HCT116 (cell line): Measurements from ENCODE around the gene CDKAL1.

Experiments used
- ATF3 ChIP-seq: IDR thresholded peaks from 2 replicates; pipeline ENCODE4 v1.6.1; 2012
- ELF1 ChIP-seq: IDR thresholded peaks from 2 replicates; pipeline ENCODE4 v1.6.1; 2012; ENCODE audit warnings: low read depth, borderline replicate concordance
- EZH2 ChIP-seq: fragments of 200-600 bp; sonication (generic); IDR thresholded peaks from 2 replicates; pipeline ENCODE4 v1.6.1; 2017; ENCODE audit warnings: antibody characterized with exemption, mixed run types
- POLR2A ChIP-seq: IDR thresholded peaks from 2 replicates; pipeline ENCODE4 v1.7.0; 2011; ENCODE audit warnings: borderline replicate concordance; ENCODE audit not compliant: insufficient read depth, insufficient read length; ENCODE audit errors: extremely low read depth
- RAD21 ChIP-seq: IDR thresholded peaks from 2 replicates; pipeline ENCODE4 v1.6.1; 2012; ENCODE audit warnings: low read depth, mild to moderate bottlenecking
- TCF7L2 ChIP-seq: IDR thresholded peaks from 2 replicates; pipeline ENCODE4 v1.7.0; 2011; ENCODE audit warnings: borderline replicate concordance, inconsistent platforms; ENCODE audit not compliant: insufficient read depth, insufficient read length; ENCODE audit errors: extremely low read depth
- ZBTB33 ChIP-seq: IDR thresholded peaks from 2 replicates; pipeline ENCODE4 v1.6.1; 2011; ENCODE audit warnings: mild to moderate bottlenecking, low read length, moderate library complexity; ENCODE audit not compliant: insufficient replicate concordance; ENCODE audit errors: extremely low read depth
- ZNF274 ChIP-seq: fragments of 200-500 bp; sonication (Bioruptor generic); IDR thresholded peaks from 2 replicates; pipeline ENCODE4 v1.6.1; 2014; ENCODE audit warnings: mild to moderate bottlenecking, low read depth, low read length, inconsistent platforms
- TF ChIP-seq, protein P1 (sequence below), 3 experiments: fragments of 200-600 bp in 1 of 3; sonication (generic) in 1 of 3; IDR thresholded peaks in 2 of 3; conservative IDR thresholded peaks in 1 of 3; 2 replicates each; pipeline ENCODE4 v1.5.1; 2012 to 2017; ENCODE audit warnings: low read depth in 2 of 3, low read length in 2 of 3, antibody characterized with exemption in 1 of 3, borderline replicate concordance in 1 of 3, control low read depth in 1 of 3, mild to moderate bottlenecking in 1 of 3, mixed read lengths in 1 of 3, mixed run types in 1 of 3, moderate library complexity in 1 of 3; ENCODE audit not compliant: insufficient read depth in 1 of 3
- TF ChIP-seq, protein P2 (sequence below): IDR thresholded peaks from 2 replicates; pipeline ENCODE4 v1.6.1; 2012; ENCODE audit warnings: low read depth

- TF ChIP-seq ZBTB33 (no peak), ZNF274 (no peak), TCF7L2 (no peak), EZH2 (no peak), RAD21 (peak; percentile 5; the same call in 1 of the 2 replicates), POLR2A (no peak), ELF1 (no peak), ATF3 (no peak)
- TF ChIP-seq, protein P1, sequence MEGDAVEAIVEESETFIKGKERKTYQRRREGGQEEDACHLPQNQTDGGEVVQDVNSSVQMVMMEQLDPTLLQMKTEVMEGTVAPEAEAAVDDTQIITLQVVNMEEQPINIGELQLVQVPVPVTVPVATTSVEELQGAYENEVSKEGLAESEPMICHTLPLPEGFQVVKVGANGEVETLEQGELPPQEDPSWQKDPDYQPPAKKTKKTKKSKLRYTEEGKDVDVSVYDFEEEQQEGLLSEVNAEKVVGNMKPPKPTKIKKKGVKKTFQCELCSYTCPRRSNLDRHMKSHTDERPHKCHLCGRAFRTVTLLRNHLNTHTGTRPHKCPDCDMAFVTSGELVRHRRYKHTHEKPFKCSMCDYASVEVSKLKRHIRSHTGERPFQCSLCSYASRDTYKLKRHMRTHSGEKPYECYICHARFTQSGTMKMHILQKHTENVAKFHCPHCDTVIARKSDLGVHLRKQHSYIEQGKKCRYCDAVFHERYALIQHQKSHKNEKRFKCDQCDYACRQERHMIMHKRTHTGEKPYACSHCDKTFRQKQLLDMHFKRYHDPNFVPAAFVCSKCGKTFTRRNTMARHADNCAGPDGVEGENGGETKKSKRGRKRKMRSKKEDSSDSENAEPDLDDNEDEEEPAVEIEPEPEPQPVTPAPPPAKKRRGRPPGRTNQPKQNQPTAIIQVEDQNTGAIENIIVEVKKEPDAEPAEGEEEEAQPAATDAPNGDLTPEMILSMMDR (IDR thresholded peaks at IDR 0.05 in 2 of 3, conservative IDR thresholded peaks at IDR 0.05 in 1 of 3; ENCODE audit: borderline replicate concordance in 1 of 3, insufficient read depth in 1 of 3, low read depth in 2 of 3, low read length in 2 of 3) = no peak
- TF ChIP-seq, protein P2, sequence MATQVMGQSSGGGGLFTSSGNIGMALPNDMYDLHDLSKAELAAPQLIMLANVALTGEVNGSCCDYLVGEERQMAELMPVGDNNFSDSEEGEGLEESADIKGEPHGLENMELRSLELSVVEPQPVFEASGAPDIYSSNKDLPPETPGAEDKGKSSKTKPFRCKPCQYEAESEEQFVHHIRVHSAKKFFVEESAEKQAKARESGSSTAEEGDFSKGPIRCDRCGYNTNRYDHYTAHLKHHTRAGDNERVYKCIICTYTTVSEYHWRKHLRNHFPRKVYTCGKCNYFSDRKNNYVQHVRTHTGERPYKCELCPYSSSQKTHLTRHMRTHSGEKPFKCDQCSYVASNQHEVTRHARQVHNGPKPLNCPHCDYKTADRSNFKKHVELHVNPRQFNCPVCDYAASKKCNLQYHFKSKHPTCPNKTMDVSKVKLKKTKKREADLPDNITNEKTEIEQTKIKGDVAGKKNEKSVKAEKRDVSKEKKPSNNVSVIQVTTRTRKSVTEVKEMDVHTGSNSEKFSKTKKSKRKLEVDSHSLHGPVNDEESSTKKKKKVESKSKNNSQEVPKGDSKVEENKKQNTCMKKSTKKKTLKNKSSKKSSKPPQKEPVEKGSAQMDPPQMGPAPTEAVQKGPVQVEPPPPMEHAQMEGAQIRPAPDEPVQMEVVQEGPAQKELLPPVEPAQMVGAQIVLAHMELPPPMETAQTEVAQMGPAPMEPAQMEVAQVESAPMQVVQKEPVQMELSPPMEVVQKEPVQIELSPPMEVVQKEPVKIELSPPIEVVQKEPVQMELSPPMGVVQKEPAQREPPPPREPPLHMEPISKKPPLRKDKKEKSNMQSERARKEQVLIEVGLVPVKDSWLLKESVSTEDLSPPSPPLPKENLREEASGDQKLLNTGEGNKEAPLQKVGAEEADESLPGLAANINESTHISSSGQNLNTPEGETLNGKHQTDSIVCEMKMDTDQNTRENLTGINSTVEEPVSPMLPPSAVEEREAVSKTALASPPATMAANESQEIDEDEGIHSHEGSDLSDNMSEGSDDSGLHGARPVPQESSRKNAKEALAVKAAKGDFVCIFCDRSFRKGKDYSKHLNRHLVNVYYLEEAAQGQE = no peak
Observed at GRCh38 chr6:20652299-20653084, 118.2 kb downstream of the CDKAL1 start.
